WTC11 (cell line): ENCODE measurements around the gene AKAP10. TPM values are rescaled to one million over a fixed set of nuclear protein-coding genes. Genes with fewer than 3 reads are reported as not detected.

Experiments used
- ATF1 ChIP-seq: sonication (generic); formaldehyde crosslinking; IDR thresholded peaks from 2 replicates; pipeline ENCODE4 v1.8.1; 2023; ENCODE audit warnings: mild to moderate bottlenecking, moderate library complexity, missing genetic modification reagents
- ATF6 ChIP-seq: sonication (generic); formaldehyde crosslinking; IDR thresholded peaks from 2 replicates; pipeline ENCODE4 v1.8.1; 2023; ENCODE audit warnings: mild to moderate bottlenecking, missing genetic modification reagents
- CBFB ChIP-seq: sonication (generic); formaldehyde crosslinking; IDR thresholded peaks from 2 replicates; pipeline ENCODE4 v1.8.1; 2022; ENCODE audit warnings: mild to moderate bottlenecking, low read depth, missing genetic modification reagents
- CREB1 ChIP-seq: sonication (generic); formaldehyde crosslinking; IDR thresholded peaks from 2 replicates; pipeline ENCODE4 v1.8.0; 2023; ENCODE audit warnings: mild to moderate bottlenecking, missing genetic modification reagents
- ESRRA ChIP-seq: sonication (generic); formaldehyde crosslinking; IDR thresholded peaks from 2 replicates; pipeline ENCODE4 v1.8.1; 2022; ENCODE audit warnings: mild to moderate bottlenecking, missing genetic modification reagents, borderline replicate concordance
- ETV6 ChIP-seq: sonication (generic); formaldehyde crosslinking; IDR thresholded peaks from 2 replicates; pipeline ENCODE4 v1.8.1; 2022; ENCODE audit warnings: mild to moderate bottlenecking, missing genetic modification reagents
- FOXK1 ChIP-seq: sonication (generic); formaldehyde crosslinking; IDR thresholded peaks from 2 replicates; pipeline ENCODE4 v1.8.0; 2022; ENCODE audit warnings: mild to moderate bottlenecking, moderate library complexity, missing genetic modification reagents
- FOXP1 ChIP-seq: sonication (generic); formaldehyde crosslinking; IDR thresholded peaks from 2 replicates; pipeline ENCODE4 v1.8.0; 2022; ENCODE audit warnings: missing genetic modification reagents, mild to moderate bottlenecking, moderate library complexity, borderline replicate concordance
- FOXP4 ChIP-seq: sonication (generic); formaldehyde crosslinking; IDR thresholded peaks from 2 replicates; pipeline ENCODE4 v1.8.0; 2022; ENCODE audit warnings: mild to moderate bottlenecking, missing genetic modification reagents
- HMGA2 ChIP-seq: fragments of 250-450 bp; sonication (Bioruptor Pico); IDR thresholded peaks from 2 replicates; pipeline ENCODE4 v1.4.0; 2021; ENCODE audit warnings: mild to moderate bottlenecking, moderate library complexity
- JUN ChIP-seq: sonication (generic); formaldehyde crosslinking; IDR thresholded peaks from 2 replicates; pipeline ENCODE4 v1.8.0; 2023; ENCODE audit warnings: mild to moderate bottlenecking, missing genetic modification reagents
- MAX ChIP-seq: sonication (generic); formaldehyde crosslinking; IDR thresholded peaks from 2 replicates; pipeline ENCODE4 v1.8.0; 2022; ENCODE audit warnings: mild to moderate bottlenecking, missing genetic modification reagents
- NFE2L1 ChIP-seq: sonication (generic); formaldehyde crosslinking; IDR thresholded peaks from 2 replicates; pipeline ENCODE4 v1.8.1; 2023; ENCODE audit warnings: missing genetic modification reagents
- NR2C2 ChIP-seq: sonication (generic); formaldehyde crosslinking; IDR thresholded peaks from 2 replicates; pipeline ENCODE4 v1.8.0; 2022; ENCODE audit warnings: mild to moderate bottlenecking, missing genetic modification reagents
- SMAD3 ChIP-seq: sonication (generic); formaldehyde crosslinking; IDR thresholded peaks from 2 replicates; pipeline ENCODE4 v1.8.0; 2022; ENCODE audit warnings: missing genetic modification reagents, mild to moderate bottlenecking, borderline replicate concordance
- TCF7 ChIP-seq: sonication (generic); formaldehyde crosslinking; IDR thresholded peaks from 2 replicates; pipeline ENCODE4 v1.8.0; 2022; ENCODE audit warnings: mild to moderate bottlenecking, low read depth, missing genetic modification reagents, moderate library complexity
- USF1 ChIP-seq: sonication (generic); formaldehyde crosslinking; IDR thresholded peaks from 2 replicates; pipeline ENCODE4 v1.8.0; 2022; ENCODE audit warnings: mild to moderate bottlenecking, missing genetic modification reagents
- ZNF138 ChIP-seq: sonication (generic); formaldehyde crosslinking; conservative IDR thresholded peaks from 2 replicates; pipeline ENCODE4 v1.8.1; 2022; ENCODE audit warnings: mild to moderate bottlenecking, moderate library complexity, missing genetic modification reagents
- ZNF232 ChIP-seq: sonication (generic); formaldehyde crosslinking; IDR thresholded peaks from 2 replicates; pipeline ENCODE4 v1.8.0; 2022; ENCODE audit warnings: mild to moderate bottlenecking, missing genetic modification reagents
- ZNF396 ChIP-seq: fragments of 250-450 bp; sonication (Bioruptor Pico); IDR thresholded peaks from 2 replicates; pipeline ENCODE4 v1.8.0; 2021; ENCODE audit warnings: mild to moderate bottlenecking, moderate library complexity, borderline replicate concordance
- ZNF416 ChIP-seq: fragments of 250-450 bp; sonication (Bioruptor Pico); IDR thresholded peaks from 2 replicates; pipeline ENCODE4 v1.9.0; 2021; ENCODE audit warnings: mild to moderate bottlenecking, inconsistent platforms
- ZNF425 ChIP-seq: fragments of 250-450 bp; sonication (Bioruptor Pico); conservative IDR thresholded peaks from 2 replicates; pipeline ENCODE4 v1.9.0; 2021; ENCODE audit warnings: mild to moderate bottlenecking
- ZNF671 ChIP-seq: fragments of 250-450 bp; sonication (Bioruptor Pico); IDR thresholded peaks from 2 replicates; pipeline ENCODE4 v1.8.0; 2021; ENCODE audit warnings: mild to moderate bottlenecking
- total RNA-seq: library from RNA; stranded (reverse); gene quantifications from 3 replicates; pipeline ENCODE4 v1.2.3, GENCODE V29; 2021
- TF ChIP-seq, protein P1 (sequence below): sonication (generic); formaldehyde crosslinking; IDR thresholded peaks from 2 replicates; pipeline ENCODE4 v1.8.1; 2022; ENCODE audit warnings: low read depth, mild to moderate bottlenecking, moderate library complexity, missing genetic modification reagents, borderline replicate concordance
- TF ChIP-seq, protein P2 (sequence below): fragments of 250-450 bp; sonication (Bioruptor Pico); IDR thresholded peaks from 2 replicates; pipeline ENCODE4 v1.9.0; 2021; ENCODE audit warnings: moderate library complexity, mild to moderate bottlenecking, inconsistent platforms, borderline replicate concordance
- TF ChIP-seq, protein P3 (sequence below): sonication (generic); formaldehyde crosslinking; IDR thresholded peaks from 2 replicates; pipeline ENCODE4 v1.8.0; 2022; ENCODE audit warnings: mild to moderate bottlenecking, missing genetic modification reagents
- TF ChIP-seq, protein P4 (sequence below): fragments of 200-600 bp; IDR thresholded peaks from 2 replicates; pipeline ENCODE4 v1.8.0; 2022; ENCODE audit warnings: antibody characterized with exemption

AKAP10 gene
- total RNA-seq, 1 experiment from 2014 or later = 29.9 TPM

DNA sequence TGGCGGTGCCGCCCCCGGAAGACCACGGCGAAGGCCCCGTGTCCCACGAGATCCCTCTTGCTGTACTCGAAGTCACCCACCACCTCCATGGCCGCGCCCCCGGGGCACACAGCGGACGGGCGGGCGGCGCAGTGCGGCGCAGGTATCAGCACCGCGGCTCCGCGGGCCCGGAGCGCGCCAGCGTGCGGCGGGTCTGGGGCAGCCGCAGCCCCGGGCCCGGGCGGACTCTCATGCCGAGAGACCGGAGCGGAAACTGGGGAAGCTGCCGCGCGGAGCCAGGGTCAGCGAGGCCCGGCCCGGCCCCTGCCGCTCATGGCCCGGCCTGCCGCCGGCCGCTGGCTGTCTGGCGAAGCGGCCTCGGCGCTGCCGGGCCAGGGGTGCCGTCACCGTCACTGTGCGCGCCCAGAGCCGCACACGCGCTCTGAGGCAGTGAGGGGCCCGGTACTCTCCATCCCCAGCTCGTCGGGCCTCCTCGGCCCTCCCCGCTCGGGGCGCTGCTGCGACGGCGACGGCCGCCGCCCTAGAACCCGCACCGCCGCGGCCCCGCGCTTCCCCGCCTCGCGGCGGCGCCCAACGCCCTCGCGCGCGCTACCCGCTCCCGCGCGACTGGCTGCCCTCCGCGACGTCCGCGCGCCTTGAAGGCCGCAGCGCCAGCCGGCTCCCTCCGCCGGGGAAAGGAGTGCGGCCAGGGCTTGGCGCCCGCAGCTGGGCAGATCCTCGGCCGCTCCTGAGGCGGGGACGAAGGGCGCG, 110.1 kb downstream of the AKAP10 start, which contains the start of gene ULK2 (continued):
- peak; percentile 18 for TF ChIP-seq FOXP4 (CRISPR knock-in tag)
- TF ChIP-seq ESRRA = no peak
- no peak for TF ChIP-seq ATF6 (CRISPR knock-in tag)
- TF ChIP-seq NFE2L1 = no peak
- 0 out of 2 replicates have a peak, but pooled peaks have one; percentile 34 for TF ChIP-seq ZNF396 (CRISPR knock-in tag)
- peak; percentile 83; the same call in 1 of the 2 replicates for TF ChIP-seq TCF7 (CRISPR knock-in tag)
- 0 out of 2 replicates have a peak, but pooled peaks have one; percentile 14 for TF ChIP-seq ATF1 (CRISPR knock-in tag)
- TF ChIP-seq ZNF232 (CRISPR knock-in tag) = no peak
- TF ChIP-seq HMGA2 = no peak
- TF ChIP-seq, protein P1, sequence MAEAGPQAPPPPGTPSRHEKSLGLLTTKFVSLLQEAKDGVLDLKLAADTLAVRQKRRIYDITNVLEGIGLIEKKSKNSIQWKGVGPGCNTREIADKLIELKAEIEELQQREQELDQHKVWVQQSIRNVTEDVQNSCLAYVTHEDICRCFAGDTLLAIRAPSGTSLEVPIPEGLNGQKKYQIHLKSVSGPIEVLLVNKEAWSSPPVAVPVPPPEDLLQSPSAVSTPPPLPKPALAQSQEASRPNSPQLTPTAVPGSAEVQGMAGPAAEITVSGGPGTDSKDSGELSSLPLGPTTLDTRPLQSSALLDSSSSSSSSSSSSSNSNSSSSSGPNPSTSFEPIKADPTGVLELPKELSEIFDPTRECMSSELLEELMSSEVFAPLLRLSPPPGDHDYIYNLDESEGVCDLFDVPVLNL (CRISPR knock-in tag) = no peak
- TF ChIP-seq MAX (CRISPR knock-in tag) = no peak; the same call in 1 of the 2 replicates
- TF ChIP-seq ZNF416 (CRISPR knock-in tag) = peak; percentile 64; the same call in 1 of the 2 replicates
- TF ChIP-seq CBFB (CRISPR knock-in tag) = no peak
- TF ChIP-seq CREB1 (CRISPR knock-in tag) = no peak
- no peak for TF ChIP-seq USF1
- no peak for TF ChIP-seq ZNF425 (CRISPR knock-in tag)
- TF ChIP-seq ZNF671 (CRISPR knock-in tag) = no peak
- TF ChIP-seq, protein P2, sequence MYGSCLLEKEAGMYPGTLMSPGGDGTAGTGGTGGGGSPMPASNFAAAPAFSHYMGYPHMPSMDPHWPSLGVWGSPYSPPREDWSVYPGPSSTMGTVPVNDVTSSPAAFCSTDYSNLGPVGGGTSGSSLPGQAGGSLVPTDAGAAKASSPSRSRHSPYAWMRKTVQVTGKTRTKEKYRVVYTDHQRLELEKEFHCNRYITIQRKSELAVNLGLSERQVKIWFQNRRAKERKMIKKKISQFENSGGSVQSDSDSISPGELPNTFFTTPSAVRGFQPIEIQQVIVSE (CRISPR knock-in tag) = no peak
- TF ChIP-seq, protein P3, sequence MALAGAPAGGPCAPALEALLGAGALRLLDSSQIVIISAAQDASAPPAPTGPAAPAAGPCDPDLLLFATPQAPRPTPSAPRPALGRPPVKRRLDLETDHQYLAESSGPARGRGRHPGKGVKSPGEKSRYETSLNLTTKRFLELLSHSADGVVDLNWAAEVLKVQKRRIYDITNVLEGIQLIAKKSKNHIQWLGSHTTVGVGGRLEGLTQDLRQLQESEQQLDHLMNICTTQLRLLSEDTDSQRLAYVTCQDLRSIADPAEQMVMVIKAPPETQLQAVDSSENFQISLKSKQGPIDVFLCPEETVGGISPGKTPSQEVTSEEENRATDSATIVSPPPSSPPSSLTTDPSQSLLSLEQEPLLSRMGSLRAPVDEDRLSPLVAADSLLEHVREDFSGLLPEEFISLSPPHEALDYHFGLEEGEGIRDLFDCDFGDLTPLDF = no peak
- no peak for TF ChIP-seq ZNF138
- peak; percentile 47; the same call in 1 of the 2 replicates for TF ChIP-seq JUN
- peak; percentile 77 for TF ChIP-seq FOXK1 (CRISPR knock-in tag)
- TF ChIP-seq, protein P4, sequence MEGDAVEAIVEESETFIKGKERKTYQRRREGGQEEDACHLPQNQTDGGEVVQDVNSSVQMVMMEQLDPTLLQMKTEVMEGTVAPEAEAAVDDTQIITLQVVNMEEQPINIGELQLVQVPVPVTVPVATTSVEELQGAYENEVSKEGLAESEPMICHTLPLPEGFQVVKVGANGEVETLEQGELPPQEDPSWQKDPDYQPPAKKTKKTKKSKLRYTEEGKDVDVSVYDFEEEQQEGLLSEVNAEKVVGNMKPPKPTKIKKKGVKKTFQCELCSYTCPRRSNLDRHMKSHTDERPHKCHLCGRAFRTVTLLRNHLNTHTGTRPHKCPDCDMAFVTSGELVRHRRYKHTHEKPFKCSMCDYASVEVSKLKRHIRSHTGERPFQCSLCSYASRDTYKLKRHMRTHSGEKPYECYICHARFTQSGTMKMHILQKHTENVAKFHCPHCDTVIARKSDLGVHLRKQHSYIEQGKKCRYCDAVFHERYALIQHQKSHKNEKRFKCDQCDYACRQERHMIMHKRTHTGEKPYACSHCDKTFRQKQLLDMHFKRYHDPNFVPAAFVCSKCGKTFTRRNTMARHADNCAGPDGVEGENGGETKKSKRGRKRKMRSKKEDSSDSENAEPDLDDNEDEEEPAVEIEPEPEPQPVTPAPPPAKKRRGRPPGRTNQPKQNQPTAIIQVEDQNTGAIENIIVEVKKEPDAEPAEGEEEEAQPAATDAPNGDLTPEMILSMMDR = no peak
- no peak for TF ChIP-seq ETV6 (CRISPR knock-in tag)
- TF ChIP-seq FOXP1 (CRISPR knock-in tag) = peak; percentile 96; the same call in 1 of the 2 replicates
- no peak for TF ChIP-seq SMAD3 (CRISPR knock-in tag)
- no peak for TF ChIP-seq NR2C2 (CRISPR knock-in tag)
